Measurements from ENCODE around the gene MYEF2. TPM values are rescaled to one million over a fixed set of nuclear protein-coding genes. Genes with fewer than 3 reads are reported as not detected.

The MYEF2 gene, protein sequence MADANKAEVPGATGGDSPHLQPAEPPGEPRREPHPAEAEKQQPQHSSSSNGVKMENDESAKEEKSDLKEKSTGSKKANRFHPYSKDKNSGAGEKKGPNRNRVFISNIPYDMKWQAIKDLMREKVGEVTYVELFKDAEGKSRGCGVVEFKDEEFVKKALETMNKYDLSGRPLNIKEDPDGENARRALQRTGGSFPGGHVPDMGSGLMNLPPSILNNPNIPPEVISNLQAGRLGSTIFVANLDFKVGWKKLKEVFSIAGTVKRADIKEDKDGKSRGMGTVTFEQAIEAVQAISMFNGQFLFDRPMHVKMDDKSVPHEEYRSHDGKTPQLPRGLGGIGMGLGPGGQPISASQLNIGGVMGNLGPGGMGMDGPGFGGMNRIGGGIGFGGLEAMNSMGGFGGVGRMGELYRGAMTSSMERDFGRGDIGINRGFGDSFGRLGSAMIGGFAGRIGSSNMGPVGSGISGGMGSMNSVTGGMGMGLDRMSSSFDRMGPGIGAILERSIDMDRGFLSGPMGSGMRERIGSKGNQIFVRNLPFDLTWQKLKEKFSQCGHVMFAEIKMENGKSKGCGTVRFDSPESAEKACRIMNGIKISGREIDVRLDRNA
- 1 to 10 TPM; 3.0 to 9.9 (median 3.5) TPM for polyA plus RNA-seq

DNA sequence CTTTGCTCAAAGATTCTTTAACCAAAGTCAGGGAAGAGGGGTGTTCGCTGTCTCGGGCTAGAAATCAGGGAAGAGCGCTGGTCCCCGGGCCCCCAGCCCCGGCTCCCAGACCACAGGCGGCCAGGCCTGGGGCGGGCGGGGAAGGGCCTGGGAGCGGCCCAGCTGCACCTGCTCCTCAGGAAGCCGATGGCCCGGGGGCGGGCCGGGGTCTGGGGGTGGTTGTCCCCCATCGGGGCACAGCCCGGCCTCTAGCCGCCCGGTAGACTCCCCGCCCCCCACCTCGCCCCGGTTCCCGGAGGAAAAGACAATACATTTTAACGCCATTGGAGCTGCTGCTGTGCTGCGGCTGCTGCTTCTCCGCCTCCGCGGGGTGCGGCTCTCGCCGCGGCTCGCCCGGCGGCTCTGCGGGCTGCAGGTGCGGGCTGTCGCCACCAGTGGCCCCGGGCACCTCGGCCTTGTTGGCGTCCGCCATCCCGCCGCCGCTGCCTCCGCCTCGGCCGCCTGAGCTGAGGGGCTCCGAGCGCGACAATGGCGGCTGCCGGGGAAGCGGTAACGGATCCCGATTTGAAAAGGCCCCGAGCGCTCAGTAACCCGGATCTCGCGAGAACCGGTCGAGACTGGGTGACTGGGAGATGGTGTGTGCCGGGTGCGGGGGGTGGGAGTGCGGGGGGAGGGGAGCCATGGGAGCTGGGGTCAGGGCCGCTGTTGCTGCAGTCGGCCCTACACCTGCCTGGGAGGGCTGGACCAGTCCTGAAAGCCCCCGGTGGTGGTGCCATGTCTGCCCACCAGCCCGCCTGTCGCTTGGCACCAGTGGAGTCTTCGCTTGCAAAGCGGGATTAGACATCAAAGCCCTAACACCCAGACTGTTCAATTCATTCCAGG, at the start of gene MYEF2:
Gene MYEF2, minus strand, starts transcription at position 530 of the 882 bp plus-strand sequence. Its CDS starts 58 bp downstream, at position 472.
- no peak within 1 kb of the TSS for H3K27ac ChIP-seq (ENCODE audit: low read depth, low read length)
- 1 to 4% (median 3%) methylated on average over 67 to 71 of the region's 71 CpGs for WGBS, 3 donors

- WGBS, 3 donors = 40 to 62% (median 61%) methylated on average over 3 of the region's 3 CpGs
- H3K27ac ChIP-seq (ENCODE audit: low read depth, low read length) = no peak overlapping the region
Observed at GRCh38 chr15:48225771-48226170, 47.7 kb upstream of the MYEF2 start.

DNA sequence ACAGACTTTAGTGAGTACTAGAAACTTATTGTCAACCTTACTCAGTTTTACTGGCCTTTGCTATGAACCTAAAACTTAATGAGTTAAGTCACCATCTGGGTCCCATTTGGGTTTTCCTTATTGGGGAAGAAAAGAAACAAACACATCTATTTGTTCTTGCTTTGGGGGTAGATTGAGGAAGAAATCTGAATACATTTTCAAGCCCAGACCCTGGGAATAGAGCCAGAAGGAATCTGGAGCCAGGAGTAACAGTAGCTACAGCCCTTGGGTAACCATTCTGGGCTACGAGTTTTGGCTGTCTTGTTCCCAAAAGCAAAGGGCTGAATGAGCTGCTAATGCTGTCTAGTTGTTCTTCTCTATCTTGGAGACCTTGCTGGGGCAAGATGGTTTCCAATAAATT, 44.5 kb upstream of the MYEF2 start:
- WGBS, 3 donors = 33 to 46% (median 42%) methylated on average over 1 of the region's 1 CpG
- H3K27ac ChIP-seq (ENCODE audit: low read depth, low read length) = no peak overlapping the region

DNA sequence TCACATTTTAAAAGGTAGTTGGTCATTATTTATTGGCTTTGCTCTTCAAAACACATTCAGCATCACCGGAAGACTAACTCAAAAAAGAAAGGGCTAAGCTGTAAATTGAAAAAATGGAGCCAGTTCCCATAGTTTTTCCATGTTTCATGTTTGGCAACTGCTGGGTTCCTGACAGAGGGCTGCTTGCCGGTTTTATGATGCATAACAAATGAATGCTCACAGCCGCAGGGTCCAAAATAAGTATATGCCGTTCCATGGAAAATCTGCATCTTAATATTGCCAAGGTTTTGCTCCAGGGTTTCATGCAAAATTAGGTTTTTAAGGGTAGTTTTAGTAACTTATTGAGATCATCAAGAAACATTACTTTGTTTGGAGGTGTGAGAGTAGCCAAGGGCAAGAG, 43.8 kb upstream of the MYEF2 start:
- no peak overlapping the region for H3K27ac ChIP-seq (ENCODE audit: low read depth, low read length)
- WGBS, 3 donors = 81 to 89% (median 81%) methylated on average over 4 of the region's 4 CpGs

DNA sequence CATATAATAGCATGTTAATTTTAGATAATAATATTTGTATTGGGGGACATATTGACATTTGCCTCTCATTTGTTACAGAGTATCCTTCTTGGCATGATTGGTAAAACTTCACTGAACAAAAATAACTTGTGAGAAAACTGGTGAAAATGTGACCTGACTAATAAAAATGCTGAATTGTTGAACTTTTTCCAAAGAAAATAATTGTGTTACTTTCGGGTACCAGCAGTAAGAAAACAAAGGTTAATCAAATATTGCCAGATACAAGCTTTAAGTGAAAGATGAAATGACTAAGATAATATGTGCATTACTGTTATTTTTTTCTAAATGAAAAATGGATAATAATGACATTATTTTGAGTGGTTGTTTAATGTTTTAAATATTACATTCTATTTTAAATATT, 43.2 kb upstream of the MYEF2 start:
- H3K27ac ChIP-seq (ENCODE audit: low read depth, low read length) = no peak overlapping the region
- WGBS, 3 donors = 28 to 74% (median 67%) methylated on average over 1 of the region's 1 CpG

DNA sequence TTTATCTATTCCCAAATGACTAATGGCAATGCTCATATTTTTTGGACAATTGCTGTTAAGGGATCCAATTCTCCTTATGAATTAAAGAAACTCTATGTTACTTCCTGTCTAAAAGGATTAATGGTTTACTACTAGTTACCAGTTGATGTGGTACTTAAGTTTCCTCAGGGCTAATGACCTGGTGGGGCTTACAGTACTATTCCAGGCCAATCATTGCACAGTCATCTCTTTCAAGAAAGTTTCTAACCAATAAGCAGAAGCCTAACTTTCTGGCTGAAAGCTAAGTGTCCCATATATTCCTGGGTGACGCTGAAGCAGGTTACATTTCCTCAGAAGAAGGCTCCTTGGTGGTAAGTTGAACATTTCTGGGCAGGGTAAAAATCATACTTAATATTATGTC, 27.9 kb upstream of the MYEF2 start, which contains the start of gene SLC12A1:
Gene SLC12A1, plus strand, starts transcription at position 322 of the 400 bp plus-strand sequence. CDS start 1,418 bp downstream, outside the sequence.
- WGBS, 3 donors = 88 to 93% (median 91%) methylated on average over 1 of the region's 1 CpG
- no peak within 1 kb of the TSS for H3K27ac ChIP-seq (ENCODE audit: low read depth, low read length)

GRCh38 chr15:48202068-48202467, 24.0 kb upstream of the MYEF2 start:
- 61 to 85% (median 71%) methylated on average over 1 of the region's 1 CpG for WGBS, 3 donors
- no peak overlapping the region for H3K27ac ChIP-seq (ENCODE audit: low read depth, low read length)

- 6 to 13% (median 10%) methylated on average over 31 of the region's 31 CpGs for WGBS, 3 donors
- H3K27ac ChIP-seq (ENCODE audit: low read depth, low read length) = no peak within 1 kb of the TSS
Observed at GRCh38 chr15:48191574-48192225, 13.6 kb upstream of the MYEF2 start, which contains the start of gene CTXN2. Gene CTXN2 (plus strand): TSS chr15:48191665. CDS start chr15:48201301, 9,636 bp downstream.

DNA sequence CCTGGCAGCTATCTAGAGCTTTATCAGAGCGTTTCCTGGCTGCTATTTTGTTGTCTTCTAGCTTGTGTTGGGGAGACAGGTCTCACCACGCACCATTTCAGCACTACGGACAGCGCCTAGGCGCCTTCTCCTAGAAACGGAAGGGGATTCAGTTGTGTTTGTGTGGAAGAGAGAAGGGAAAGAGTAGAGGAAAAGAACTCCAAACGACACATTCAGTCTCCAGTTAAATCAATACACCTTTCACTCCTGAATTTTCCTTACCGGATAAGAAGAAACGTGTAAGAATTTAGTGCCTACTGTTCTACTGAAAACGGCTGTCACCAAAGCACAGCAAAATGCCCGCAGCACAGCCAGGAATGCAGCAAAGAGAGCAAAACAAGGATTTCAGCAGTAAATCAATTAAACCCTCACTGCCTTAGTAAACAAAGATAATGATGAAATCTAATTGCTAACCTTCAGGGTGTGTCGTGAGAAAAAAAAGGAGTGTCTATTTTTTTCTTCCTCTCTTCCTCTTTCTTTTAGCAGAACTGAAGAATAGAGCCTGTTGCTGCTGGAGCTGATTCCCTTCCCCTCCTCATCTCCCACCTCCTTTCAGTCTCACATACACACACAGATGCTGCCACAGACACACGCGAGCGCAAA, 13.0 kb upstream of the MYEF2 start:
- WGBS, 3 donors = 2 to 6% (median 6%) methylated on average over 15 of the region's 15 CpGs
- H3K27ac ChIP-seq (ENCODE audit: low read depth, low read length) = no peak overlapping the region

DNA sequence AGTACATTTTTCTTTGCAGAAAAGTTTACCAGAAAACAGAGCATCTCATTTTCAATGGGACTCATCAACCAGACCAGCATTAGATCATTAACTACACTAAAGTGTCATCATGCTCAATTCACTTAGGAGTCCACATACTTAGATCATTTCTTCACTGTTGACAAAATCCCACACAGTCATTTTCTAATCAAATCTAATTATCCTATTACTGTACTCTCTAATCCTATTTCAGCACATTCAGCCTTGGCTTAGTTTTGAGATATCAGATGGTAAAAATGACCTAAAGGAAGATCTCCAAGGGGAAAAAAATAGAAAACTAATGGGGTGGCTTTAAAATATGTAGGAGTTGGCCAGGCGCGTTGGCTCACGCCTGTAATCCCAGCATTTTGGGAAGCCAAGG, 8.2 kb upstream of the MYEF2 start:
- WGBS, 3 donors = 89 to 95% (median 94%) methylated on average over 3 of the region's 3 CpGs
- no peak overlapping the region for H3K27ac ChIP-seq (ENCODE audit: low read depth, low read length)

GRCh38 chr15:48185529-48185928, 7.4 kb upstream of the MYEF2 start:
- 71 to 74% (median 71%) methylated on average over 3 of the region's 3 CpGs for WGBS, 3 donors
- H3K27ac ChIP-seq (ENCODE audit: low read depth, low read length) = no peak overlapping the region

- H3K27ac ChIP-seq (ENCODE audit: low read depth, low read length) = no peak overlapping the region
- WGBS, 3 donors = 45 to 52% (median 49%) methylated on average over 2 of the region's 2 CpGs
Observed at GRCh38 chr15:48182749-48183148, 4.7 kb upstream of the MYEF2 start.

DNA sequence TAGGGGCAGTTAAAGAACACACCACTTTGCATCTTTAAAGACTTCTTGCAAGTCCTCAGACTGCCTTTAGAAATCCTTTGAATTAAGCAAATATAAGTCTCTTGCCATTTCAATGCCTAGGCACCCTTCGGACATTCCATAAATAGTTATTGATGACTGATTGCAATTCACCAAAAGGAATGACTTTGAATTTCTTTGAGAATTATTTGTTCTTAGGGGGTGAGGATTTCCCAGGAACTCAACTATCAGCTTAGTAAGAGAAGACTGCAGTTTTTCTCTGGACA, 495 bp upstream of the MYEF2 start:
- H3K27ac ChIP-seq (ENCODE audit: low read depth, low read length) = no peak overlapping the region
- WGBS, 3 donors = 69 to 88% (median 71%) methylated on average over 1 of the region's 1 CpG

DNA sequence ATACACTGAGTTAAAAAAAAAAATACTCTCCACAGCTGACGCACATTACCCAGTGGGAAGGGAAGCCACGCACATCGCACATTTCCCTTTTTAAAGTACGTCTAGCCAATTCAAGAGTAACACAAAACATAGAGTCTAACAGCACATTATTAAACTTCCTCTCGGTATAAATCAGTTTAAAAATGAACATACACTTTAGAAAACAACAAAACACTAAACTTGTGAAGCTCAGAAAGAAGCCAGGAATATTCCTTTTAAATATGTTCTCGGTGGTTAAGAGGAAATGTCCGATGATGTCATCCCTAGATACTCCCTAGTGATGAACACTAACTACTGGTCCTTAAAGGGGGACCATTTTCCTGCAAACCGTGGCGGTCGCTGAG, 721 bp downstream of the MYEF2 start:
- no peak overlapping the region for H3K27ac ChIP-seq (ENCODE audit: low read depth, low read length)
- WGBS, 3 donors = 1 to 5% (median 2%) methylated on average over 10 of the region's 10 CpGs

GRCh38 chr15:48176957-48177356, 1.1 kb downstream of the MYEF2 start:
- 67 to 73% (median 68%) methylated on average over 2 of the region's 2 CpGs for WGBS, 3 donors
- H3K27ac ChIP-seq (ENCODE audit: low read depth, low read length) = no peak overlapping the region

DNA sequence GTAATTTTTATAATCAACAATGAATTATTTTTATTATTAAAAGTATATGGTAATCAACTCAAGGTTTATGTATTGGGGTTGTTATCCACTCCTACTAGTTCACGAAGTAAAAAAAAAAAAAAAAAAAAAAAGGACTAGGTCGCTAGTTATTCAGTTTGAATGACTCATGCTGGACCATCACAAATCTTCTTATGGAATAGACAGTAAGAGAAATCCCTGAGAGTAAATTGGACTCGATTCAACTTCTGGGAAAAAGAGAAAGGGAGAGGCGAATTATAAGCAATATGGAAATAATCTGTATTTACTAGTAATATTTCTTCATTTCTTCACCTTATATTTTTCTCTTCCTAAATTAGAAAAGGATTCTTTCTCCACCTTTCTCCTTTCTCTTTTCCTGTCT, 2.0 kb downstream of the MYEF2 start:
- no peak overlapping the region for H3K27ac ChIP-seq (ENCODE audit: low read depth, low read length)
- WGBS, 3 donors = 77 to 95% (median 85%) methylated on average over 4 of the region's 4 CpGs

DNA sequence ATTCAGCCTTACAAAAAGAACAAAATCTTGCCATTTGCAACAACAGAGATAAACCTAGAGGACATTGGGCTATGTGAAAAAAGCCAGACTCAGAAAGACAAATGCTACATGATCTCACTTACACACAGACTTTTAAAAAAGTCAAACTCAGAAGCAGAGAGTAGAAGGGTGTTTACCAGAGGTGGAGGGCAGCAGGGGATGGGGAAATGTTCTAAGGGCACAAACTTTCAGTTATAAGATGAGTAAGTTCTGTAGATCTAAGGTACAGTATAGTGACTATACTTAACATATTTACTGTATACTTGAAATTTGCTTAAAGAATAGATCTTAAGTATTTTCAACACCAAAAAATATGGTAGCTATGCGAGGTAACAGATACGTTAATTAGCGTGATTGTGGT, 3.0 kb downstream of the MYEF2 start:
- H3K27ac ChIP-seq (ENCODE audit: low read depth, low read length) = no peak overlapping the region
- WGBS, 3 donors = 93 to 97% (median 95%) methylated on average over 3 of the region's 3 CpGs

- WGBS, 3 donors = 69 to 78% (median 78%) methylated on average over 1 of the region's 1 CpG
Observed at GRCh38 chr15:48170981-48171380, 7.1 kb downstream of the MYEF2 start.

More at GRCh38 chr15:48170981-48171380, 7.1 kb downstream of the MYEF2 start:
- no peak overlapping the region for H3K27ac ChIP-seq (ENCODE audit: low read depth, low read length)
